Measurements from ENCODE around the gene TEDC1. TPM values are rescaled to one million over a fixed set of nuclear protein-coding genes. Genes with fewer than 3 reads are reported as not detected.

The TEDC1 gene
- total RNA-seq, 4 donors from 2014 or later, result 7.1 to 12.8 (median 7.6) TPM

- peaks cover 0 to 12% (median 0%) of the 10 kb centered on the region in 3 donors for H3K36me3 ChIP-seq
- H3K27me3 ChIP-seq, result no peaks in the 10 kb centered on the region
- H3K9me3 ChIP-seq, result no peaks in the 10 kb centered on the region
- TF ChIP-seq, protein P1, sequence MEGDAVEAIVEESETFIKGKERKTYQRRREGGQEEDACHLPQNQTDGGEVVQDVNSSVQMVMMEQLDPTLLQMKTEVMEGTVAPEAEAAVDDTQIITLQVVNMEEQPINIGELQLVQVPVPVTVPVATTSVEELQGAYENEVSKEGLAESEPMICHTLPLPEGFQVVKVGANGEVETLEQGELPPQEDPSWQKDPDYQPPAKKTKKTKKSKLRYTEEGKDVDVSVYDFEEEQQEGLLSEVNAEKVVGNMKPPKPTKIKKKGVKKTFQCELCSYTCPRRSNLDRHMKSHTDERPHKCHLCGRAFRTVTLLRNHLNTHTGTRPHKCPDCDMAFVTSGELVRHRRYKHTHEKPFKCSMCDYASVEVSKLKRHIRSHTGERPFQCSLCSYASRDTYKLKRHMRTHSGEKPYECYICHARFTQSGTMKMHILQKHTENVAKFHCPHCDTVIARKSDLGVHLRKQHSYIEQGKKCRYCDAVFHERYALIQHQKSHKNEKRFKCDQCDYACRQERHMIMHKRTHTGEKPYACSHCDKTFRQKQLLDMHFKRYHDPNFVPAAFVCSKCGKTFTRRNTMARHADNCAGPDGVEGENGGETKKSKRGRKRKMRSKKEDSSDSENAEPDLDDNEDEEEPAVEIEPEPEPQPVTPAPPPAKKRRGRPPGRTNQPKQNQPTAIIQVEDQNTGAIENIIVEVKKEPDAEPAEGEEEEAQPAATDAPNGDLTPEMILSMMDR (IDR thresholded peaks at IDR 0.05), result no peak
- TF ChIP-seq POLR2A (IDR thresholded peaks at IDR 0.05), result no peak
- no peak overlapping the region for H3K27ac ChIP-seq
- intact Hi-C loops (cut with DNase I), result no loop called here
- DNase-seq, result no peak
- 77 to 91% methylated on average over 6 to 9 of the region's 18 CpGs for WGBS, 2 donors
- no peak overlapping the region for H3K4me3 ChIP-seq
- peaks cover 5 to 37% (median 8%) of the 10 kb centered on the region in 3 donors for H3K4me1 ChIP-seq
These were observed 5.2 kb downstream of the TEDC1 start for GRCh38 chr14:105495990-105496830.

GRCh38 chr14:105496831-105497591, 6.0 kb downstream of the TEDC1 start:
- peaks cover 0 to 29% (median 0%) of the 10 kb centered on the region in 3 donors for H3K4me1 ChIP-seq
- no peak overlapping the region for H3K27ac ChIP-seq
- TF ChIP-seq POLR2A (IDR thresholded peaks at IDR 0.05), result no peak
- TF ChIP-seq, protein P1 (IDR thresholded peaks at IDR 0.05), result no peak
- H3K27me3 ChIP-seq, result no peaks in the 10 kb centered on the region
- intact Hi-C loops (cut with DNase I), result no loop called here
- H3K9me3 ChIP-seq, result no peaks in the 10 kb centered on the region
- WGBS, 2 donors, result 94 to 95% methylated on average over 13 to 18 of the region's 32 CpGs
- no peak for DNase-seq
- H3K36me3 ChIP-seq, result peaks cover 0 to 12% (median 0%) of the 10 kb centered on the region in 3 donors
- no peak overlapping the region for H3K4me3 ChIP-seq

- no peaks in the 10 kb centered on the region for H3K27me3 ChIP-seq
- DNase-seq, result no peak
- 78 to 86% methylated on average over 7 to 10 of the region's 31 CpGs for WGBS, 2 donors
- H3K9me3 ChIP-seq, result no peaks in the 10 kb centered on the region
- H3K4me3 ChIP-seq, result no peak overlapping the region
- H3K27ac ChIP-seq, result no peak overlapping the region
- intact Hi-C loops (cut with DNase I), result no loop called here
- TF ChIP-seq POLR2A (IDR thresholded peaks at IDR 0.05), result no peak
- TF ChIP-seq, protein P1 (IDR thresholded peaks at IDR 0.05), result no peak
- peaks cover 0 to 22% (median 0%) of the 10 kb centered on the region in 3 donors for H3K4me1 ChIP-seq
- peaks cover 0 to 12% (median 0%) of the 10 kb centered on the region in 3 donors for H3K36me3 ChIP-seq
These were observed 6.8 kb downstream of the TEDC1 start for GRCh38 chr14:105497671-105498429.

DNA sequence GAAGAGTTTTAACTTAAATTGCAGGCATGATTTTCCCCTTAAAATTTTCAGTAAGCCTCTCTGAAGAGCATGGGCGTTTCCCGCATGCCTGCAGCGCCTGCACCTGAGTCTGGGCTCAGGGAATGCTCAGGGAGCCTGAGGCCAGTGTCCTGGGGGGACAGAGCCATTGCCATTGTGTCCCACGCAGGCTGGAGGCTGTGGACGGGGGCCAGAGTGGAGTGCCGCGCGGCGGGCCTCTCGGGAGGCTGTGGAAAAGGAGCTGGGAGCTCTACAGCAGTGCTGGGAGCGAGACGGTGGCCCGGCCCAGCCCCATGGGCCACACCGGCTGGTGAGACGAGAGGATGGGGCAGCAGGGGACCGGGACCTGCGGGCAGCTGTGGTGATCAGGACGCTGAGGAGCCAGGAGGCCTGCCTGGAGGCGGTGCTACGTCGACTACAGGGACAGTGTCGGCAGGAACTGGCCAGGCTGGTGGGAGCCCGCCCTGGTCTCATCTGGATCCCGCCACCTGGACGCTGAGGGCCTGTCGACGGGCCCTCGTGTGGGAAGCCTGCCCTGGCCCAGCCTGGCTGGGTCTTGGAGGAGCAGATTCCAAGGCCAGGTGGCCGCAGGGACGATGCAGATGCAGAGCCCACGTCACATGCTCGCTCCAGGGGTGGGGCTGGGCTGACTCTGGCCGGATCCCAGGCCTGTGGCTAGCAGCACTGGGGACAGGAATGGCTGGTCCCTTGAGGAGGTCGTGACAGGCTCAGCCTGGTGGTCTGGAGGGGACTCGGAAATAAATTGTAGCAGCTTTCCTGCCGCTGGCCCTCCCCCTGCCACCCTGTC, 7.6 kb downstream of the TEDC1 start:
- no peak for TF ChIP-seq POLR2A (IDR thresholded peaks at IDR 0.05)
- TF ChIP-seq, protein P1 (IDR thresholded peaks at IDR 0.05), result no peak
- H3K27ac ChIP-seq, result peak overlapping the region in 1 of 4 donors; percentile 14
- intact Hi-C loops (cut with DNase I), result no loop called here

More for the DNA sequence above, 7.6 kb downstream of the TEDC1 start:
- no peak overlapping the region for H3K4me3 ChIP-seq
- WGBS, 2 donors, result 87 to 96% methylated on average over 14 of the region's 36 CpGs
- H3K4me1 ChIP-seq, result peaks cover 0 to 22% (median 0%) of the 10 kb centered on the region in 3 donors
- H3K27me3 ChIP-seq, result no peaks in the 10 kb centered on the region
- DNase-seq, result no peak
- no peaks in the 10 kb centered on the region for H3K9me3 ChIP-seq
- H3K36me3 ChIP-seq, result peaks cover 0 to 12% (median 0%) of the 10 kb centered on the region in 3 donors
